Activated CD8-positive, alpha-beta memory T cell treated with anti-CD3 and anti-CD28 coated beads for 48 hours (primary cell): Measurements from ENCODE around the gene SORBS1.
"Not testable (repeated sequence)": the region's sequence is repeated elsewhere in the genome, so short reads cannot be mapped to it uniquely, and the experiment has no call there.

ENCODE experiments used
- DNase-seq, 3 experiments: peaks; one replicate each; pipeline ENCODE4 v3.0.0-alpha.2; 2020; ENCODE audit warnings: low read depth in 2 of 3, low spot score in 2 of 3

The SORBS1 gene

GRCh38 chr10:95354110-95354509 is 207.1 kb downstream of the SORBS1 start:
- DNase-seq = no peak

- no peak for DNase-seq
Measured at GRCh38 chr10:95353123-95353522, 208.0 kb downstream of the SORBS1 start.

DNA sequence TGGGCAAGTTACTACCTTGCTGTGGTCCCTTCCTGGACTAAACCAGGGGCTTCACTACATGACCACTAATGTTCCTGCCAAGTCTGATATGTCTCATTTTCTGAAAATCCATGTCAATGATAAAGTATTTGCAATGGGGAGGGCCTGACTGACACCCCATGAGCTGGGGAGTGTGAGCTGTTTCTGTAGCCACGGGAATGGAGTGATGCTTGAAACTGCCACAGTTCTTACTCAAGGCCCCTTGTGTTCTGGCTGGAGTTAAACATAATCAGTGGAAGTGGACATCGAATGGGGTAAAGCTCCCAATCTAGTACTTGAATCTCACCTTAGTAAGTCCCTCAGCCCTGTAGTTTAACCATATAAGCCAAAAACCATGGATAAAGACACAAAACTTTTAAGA is 208.5 kb downstream of the SORBS1 start:
- no peak for DNase-seq

DNA sequence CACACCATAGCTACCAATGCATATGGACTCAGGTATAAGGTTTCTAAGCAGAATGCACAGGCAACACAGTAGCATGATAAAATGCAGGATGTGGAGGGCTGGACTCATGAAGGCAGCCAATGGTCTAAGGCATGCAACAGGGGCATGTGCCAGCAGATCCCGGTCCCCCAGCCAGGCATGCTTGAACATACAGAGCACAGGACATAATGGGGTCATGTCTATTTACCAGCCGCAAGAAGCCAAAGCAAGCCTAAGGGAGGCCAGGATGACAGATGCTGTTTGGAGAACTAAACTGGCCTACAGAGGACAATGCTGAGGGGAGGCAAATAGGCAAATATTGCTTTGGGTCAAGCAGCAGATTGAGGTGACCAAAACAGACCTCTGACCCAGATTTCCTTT is 210.3 kb downstream of the SORBS1 start:
- no peak for DNase-seq

GRCh38 chr10:95350219-95350829 is 210.8 kb downstream of the SORBS1 start:
- DNase-seq = no peak

- not testable (repeated sequence) for DNase-seq
Measured at GRCh38 chr10:95347402-95347766, 213.8 kb downstream of the SORBS1 start.

- no peak for DNase-seq
Measured at GRCh38 chr10:95346715-95347401, 214.3 kb downstream of the SORBS1 start.

- DNase-seq = no peak
Measured at GRCh38 chr10:95343573-95343972, 217.6 kb downstream of the SORBS1 start.

DNA sequence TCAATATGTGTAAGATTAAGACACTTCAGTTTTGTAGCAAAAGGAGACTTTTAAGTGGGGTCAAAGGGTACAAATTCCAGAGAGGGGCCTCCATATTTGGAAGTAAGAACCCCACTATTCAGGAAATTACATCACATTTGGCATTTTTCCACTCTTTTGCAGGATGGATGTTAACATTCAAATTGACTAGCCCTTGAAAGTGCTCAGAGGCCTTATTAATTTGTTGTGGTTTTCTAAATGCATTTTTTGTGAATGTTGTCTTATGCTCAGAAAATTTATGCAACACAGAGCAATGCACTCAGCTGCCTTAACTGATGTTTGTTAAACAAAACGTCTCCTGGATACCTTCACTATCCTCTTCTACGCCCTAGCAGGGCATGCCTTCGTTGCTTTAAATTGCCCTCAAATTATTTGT is 219.4 kb downstream of the SORBS1 start:
- no peak for DNase-seq

- no peak for DNase-seq
Measured at GRCh38 chr10:95339863-95340262, 221.3 kb downstream of the SORBS1 start.

DNA sequence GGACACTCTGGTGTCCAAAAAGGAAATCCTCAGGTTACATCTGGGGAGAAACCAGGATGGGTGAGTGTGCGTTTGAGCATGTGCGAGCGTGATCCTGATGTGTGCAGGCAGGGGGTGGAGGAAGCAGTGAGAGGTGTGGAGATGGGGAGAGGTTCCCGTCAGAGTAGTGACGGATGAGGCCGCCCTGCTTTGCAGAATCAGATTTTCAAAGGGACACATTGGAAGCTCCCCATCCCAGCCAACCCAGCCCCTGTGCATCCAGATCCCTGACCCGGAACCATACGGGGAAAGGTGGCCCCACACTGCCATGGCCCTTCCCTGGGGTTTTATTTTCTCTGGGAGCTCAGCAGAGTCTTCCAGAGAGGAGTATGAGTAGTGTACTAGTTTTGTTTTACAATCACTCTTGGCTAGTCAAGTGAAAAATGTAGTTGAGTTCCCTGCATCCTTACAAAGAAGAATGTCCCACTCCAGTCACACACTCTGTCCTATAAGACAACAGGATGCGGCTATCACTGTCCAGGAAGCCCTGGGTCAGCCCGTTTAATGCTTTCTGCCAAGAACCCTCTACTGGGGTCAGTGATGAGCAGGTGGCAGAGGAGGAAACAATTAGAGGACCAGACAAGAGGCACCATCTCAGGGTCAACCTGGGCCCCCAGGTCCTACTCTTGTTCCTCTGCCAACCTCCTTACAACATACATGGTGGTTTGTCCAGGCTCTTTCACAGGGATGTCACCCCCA is 223.6 kb downstream of the SORBS1 start:
- no peak for DNase-seq

DNA sequence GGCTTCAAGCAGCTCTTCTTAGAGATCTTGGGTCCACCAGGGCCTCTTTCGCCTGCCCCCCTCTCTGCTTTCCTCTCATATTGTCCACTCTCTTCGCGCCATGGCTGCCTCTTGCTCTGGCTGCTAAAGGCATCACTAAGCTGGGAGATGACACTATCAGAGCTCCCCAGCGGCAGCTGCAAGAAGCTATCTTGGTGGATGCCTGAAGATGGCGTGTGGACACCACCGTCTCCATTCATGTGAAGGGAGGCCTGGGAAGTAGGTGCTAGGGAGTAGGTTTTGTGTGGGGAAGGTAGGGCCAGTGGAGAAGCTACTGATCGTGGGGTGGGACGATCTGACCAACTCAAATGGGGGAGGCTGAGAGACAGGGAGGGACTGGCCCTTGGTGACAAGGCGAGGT is 224.5 kb downstream of the SORBS1 start:
- DNase-seq = no peak

- DNase-seq = no peak
Measured at GRCh38 chr10:95335933-95336699, 225.1 kb downstream of the SORBS1 start.

DNA sequence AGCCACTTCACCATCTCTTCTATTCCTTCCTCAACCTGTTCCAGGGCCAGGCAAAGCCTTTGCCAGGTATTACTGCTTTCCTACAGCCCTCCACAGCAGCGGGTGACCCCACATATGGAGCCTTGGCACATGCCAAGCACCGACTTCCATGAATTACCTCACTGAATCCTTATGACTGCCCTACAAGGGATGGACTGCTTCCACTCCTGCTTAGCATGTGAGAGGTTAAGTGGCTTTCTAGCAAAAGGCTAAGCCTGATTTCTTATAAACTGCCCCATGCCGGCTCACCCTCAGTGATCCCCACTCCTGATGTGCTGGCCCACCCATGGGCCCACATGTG is 226.4 kb downstream of the SORBS1 start:
- DNase-seq = no peak

- no peak for DNase-seq
Measured at GRCh38 chr10:95333997-95334804, 227.0 kb downstream of the SORBS1 start.

DNA sequence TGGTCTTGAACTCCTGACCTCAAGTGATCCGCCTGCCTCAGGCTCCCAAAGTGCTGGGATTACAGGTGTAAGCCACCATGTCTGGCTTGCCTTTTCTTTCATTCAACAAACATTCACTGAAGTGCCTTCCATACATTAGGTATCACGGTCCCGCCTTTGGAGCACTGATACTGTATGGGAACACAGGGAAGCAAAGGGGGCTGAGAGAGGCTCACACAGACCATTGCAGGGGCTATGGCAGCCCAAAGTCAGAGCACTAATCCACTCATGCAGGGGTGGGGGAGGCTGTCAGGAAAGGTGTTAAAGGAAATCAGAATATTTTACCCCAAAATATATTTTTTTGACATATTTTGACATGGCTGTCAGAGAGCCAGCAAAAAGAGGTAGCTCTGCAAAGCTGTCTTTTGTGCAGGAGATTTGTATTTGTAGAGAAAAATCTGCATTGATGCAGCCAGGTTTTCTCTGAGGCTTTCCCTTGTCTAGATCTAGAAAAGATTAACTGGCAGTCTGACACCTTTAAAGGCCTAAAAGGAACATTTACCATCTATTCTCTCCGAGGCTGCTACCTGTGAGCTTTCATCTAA is 228.4 kb downstream of the SORBS1 start:
- DNase-seq = no peak

- DNase-seq = no peak
Measured at GRCh38 chr10:95331596-95332130, 229.5 kb downstream of the SORBS1 start.

DNA sequence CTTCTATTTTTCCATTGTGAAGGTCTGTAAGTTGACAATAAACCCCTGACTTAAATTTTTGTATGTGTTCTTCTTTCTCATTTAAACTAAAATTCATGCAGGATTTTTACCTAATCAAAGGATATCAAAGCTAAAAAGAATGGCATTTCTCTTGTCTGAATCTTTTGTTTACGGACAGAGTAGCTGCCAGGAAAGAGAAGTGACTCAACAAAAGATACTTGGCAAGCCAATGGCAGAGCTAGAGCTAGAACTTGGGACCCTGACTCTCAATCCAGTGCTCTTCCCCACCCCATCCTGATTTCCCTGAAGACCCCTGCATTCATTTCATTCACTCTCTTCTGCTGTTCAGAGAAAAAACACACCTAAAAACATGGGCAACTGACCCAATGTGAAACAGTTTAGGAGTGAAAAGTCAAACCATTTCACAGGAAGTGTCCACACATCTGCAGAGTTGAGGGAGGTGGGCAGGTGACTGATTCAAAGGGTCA is 230.2 kb downstream of the SORBS1 start:
- DNase-seq = no peak

DNA sequence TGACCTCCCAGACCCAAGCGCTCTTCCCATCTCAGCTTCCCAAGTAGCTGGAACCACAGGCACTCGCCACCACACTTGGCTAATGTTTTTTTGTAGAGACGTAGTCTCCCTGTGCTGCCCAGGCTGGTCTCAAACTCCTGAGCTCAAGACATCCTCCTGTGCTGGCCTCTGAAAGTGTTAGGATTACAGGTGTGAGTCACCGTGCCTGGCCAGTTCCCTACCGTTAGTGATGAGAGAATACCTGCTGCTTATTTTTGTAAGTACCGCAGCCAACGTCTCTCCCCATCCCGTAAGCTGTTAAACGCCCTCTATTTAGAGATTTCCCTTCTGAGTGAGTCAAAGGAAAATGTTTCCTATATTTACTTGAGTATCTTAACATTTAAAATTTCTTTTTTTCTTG is 231.9 kb downstream of the SORBS1 start:
- no peak for DNase-seq

DNA sequence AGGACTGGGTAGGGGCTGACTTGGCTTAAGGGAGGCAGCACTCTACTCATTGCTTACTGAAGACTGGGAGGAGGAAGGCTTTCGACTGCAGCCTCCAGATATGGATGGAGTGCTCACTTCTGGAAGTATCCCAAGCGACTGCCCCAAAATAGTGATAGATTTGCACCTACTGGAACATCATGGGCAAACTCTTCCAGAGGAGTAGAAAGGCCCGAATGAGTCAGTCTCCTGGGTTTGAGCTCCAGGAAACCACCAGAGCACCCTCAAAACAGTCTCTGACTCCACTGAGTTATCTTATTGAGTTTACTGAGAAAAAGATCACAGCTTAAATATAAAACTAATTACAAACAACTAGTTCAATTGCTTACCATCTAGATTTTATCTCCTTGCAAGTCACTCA is 233.2 kb downstream of the SORBS1 start:
- DNase-seq = no peak
